HL-60 (cell line): ENCODE data around the gene NEU4.

Source experiments
- CTCF ChIP-seq: IDR thresholded peaks from one replicate; pipeline ENCODE4 v1.5.1; 2011; ENCODE audit warnings: low read length, control low read depth, inconsistent platforms; ENCODE audit not compliant: insufficient read depth
- REST ChIP-seq: IDR thresholded peaks from 2 replicates; pipeline ENCODE4 v1.6.1; 2012; ENCODE audit warnings: low read depth; ENCODE audit not compliant: insufficient replicate concordance

GRCh38 chr2:241855888-241856422 is 47.0 kb downstream of the NEU4 start:
- no peak for TF ChIP-seq CTCF
- TF ChIP-seq REST, result no peak
